B cell (primary cell): ENCODE data around the gene MAGI2.

Source experiments
- CTCF ChIP-seq: fragments of 200-600 bp; IDR thresholded peaks from one replicate; pipeline ENCODE4 v1.8.0; 2022; ENCODE audit warnings: antibody characterized with exemption, mild to moderate bottlenecking
- EZH2 ChIP-seq: IDR thresholded peaks from 2 replicates; pipeline ENCODE4 v1.6.1; 2012; ENCODE audit warnings: borderline replicate concordance, low read depth, mild to moderate bottlenecking, moderate library complexity, low read length; ENCODE audit not compliant: insufficient read depth, poor library complexity, severe bottlenecking

DNA sequence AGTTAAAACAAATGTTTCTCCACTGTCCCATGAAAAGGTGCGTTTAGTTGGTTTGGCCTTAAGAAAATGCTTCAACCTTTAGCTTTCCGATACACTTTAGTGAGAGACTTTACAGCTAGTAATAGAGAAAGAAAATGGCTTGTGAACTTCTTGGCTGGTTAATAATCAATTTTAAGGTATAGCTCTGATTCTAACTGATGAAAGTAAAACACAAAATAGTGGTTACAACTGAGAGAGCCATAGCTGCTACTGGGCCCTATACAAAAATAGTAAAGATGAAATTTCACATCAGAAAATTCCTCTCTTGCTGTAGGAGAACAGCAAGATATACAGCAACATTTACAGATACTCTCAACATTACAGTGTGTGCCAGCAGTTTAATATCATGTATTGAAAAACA is 1283.5 kb downstream of the MAGI2 start:
- no peak for TF ChIP-seq EZH2
- no peak for TF ChIP-seq CTCF
